GM06990 (cell line): ENCODE data around the gene DLL4.

ENCODE experiments used
- DNase-seq: peaks from one replicate; pipeline ENCODE4 v3.0.0-alpha.2; 2011; ENCODE audit not compliant: insufficient read length; ENCODE audit errors: extremely low read depth
- H3K27me3 ChIP-seq: replicated peaks from 2 replicates; pipeline ENCODE4 v1.6.0; 2011; ENCODE audit warnings: low read length; ENCODE audit not compliant: control insufficient read depth, insufficient read depth
- H3K36me3 ChIP-seq: 2 replicates; pipeline ENCODE4 v1.5.1; 2011; ENCODE audit warnings: low read length; ENCODE audit not compliant: control insufficient read depth, insufficient read depth
- H3K4me3 ChIP-seq: replicated peaks from 2 replicates; pipeline ENCODE4 v1.5.1; 2011; ENCODE audit warnings: low read depth, mild to moderate bottlenecking, control low read depth, low read length
- TF ChIP-seq, protein P1 (sequence below): IDR thresholded peaks from 2 replicates; pipeline ENCODE4 v1.5.1; 2011; ENCODE audit warnings: low read length, control low read depth, mild to moderate bottlenecking, inconsistent platforms; ENCODE audit not compliant: insufficient read depth, poor library complexity, severe bottlenecking

Gene DLL4

DNA sequence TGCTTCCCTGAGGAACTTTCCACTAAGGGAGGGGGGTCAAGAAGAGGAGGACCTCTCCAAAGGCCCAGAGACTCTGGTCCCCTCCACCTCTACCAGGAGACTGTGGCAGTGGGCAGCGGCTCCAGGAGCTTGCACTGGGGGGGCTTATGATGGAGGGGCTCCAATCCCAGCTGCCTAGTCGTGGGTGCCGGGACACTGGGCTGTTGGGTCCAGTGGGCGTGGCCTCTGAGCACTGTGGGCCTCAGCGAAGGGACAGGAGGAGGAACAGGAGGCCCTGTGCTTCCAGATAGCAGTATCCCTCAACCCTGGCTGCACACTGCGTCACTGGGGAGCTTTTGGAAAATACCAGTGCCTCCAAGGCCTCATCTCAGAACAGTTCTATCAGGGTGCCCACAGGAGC lies 13.5 kb upstream of the DLL4 start:
- TF ChIP-seq, protein P1, sequence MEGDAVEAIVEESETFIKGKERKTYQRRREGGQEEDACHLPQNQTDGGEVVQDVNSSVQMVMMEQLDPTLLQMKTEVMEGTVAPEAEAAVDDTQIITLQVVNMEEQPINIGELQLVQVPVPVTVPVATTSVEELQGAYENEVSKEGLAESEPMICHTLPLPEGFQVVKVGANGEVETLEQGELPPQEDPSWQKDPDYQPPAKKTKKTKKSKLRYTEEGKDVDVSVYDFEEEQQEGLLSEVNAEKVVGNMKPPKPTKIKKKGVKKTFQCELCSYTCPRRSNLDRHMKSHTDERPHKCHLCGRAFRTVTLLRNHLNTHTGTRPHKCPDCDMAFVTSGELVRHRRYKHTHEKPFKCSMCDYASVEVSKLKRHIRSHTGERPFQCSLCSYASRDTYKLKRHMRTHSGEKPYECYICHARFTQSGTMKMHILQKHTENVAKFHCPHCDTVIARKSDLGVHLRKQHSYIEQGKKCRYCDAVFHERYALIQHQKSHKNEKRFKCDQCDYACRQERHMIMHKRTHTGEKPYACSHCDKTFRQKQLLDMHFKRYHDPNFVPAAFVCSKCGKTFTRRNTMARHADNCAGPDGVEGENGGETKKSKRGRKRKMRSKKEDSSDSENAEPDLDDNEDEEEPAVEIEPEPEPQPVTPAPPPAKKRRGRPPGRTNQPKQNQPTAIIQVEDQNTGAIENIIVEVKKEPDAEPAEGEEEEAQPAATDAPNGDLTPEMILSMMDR = no peak
- DNase-seq = no peak
- no peaks in the 10 kb centered on the region for H3K27me3 ChIP-seq
- H3K36me3 ChIP-seq = no peaks in the 10 kb centered on the region
- H3K4me3 ChIP-seq = no peak overlapping the region

DNA sequence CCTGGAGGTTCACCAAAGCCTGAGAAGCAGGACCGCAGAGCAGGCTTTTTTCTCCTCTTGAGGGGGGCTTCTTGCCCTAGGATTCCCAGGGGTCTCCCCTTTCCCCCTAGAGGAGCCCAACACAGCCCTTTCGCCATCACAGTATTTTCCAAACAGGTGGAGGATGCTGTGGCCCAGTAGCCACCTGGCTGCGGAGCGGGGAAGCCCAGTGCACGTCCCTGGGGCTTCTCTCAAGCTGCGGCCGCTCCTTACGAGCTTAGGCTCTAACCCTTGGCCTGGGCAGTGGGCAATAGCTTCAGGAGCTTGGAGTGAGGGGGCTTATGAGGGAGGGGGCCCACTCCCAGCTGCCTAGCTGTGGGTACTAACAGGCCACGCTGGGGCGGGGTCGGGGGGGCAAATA lies 11.6 kb upstream of the DLL4 start:
- TF ChIP-seq, protein P1 = no peak
- no peak for DNase-seq
- H3K27me3 ChIP-seq = no peaks in the 10 kb centered on the region
- H3K4me3 ChIP-seq = no peak overlapping the region
- no peaks in the 10 kb centered on the region for H3K36me3 ChIP-seq

DNA sequence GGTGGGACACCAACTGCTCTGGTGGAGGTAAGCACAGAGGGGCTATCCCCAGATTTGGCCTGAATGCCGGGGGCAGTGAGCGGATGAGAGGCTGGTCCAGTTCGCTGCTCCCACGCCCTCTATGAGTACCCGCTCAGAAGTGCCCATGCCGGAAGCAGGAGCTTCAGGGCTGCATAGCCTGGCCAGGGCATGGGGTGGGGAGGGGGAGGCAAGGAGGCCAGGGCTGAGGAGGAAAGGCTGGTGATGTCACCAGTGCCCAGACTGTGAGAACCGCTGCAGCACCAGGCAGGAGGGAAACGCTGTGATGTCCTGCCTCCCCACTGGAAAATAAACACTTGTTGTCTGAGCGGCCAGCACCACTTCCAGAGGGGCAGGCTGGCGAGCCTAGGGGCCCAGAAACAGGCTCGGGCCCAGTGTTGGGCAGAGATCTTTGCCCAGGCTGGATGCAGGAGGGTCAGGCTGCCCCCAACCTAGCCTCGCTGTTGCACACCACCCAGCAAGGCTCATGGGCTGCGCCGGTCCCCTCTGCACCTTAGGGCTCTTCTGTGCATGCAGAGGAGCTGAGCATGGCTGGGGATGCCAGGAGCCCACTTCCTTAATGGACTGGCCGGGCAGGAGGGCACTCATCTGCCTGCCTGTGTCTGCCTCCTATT lies 10.9 kb upstream of the DLL4 start:
- H3K36me3 ChIP-seq = no peaks in the 10 kb centered on the region
- DNase-seq = no peak
- H3K27me3 ChIP-seq = no peaks in the 10 kb centered on the region; the same call in 1 of the 2 replicates
- no peak overlapping the region for H3K4me3 ChIP-seq
- TF ChIP-seq, protein P1 = no peak

DNA sequence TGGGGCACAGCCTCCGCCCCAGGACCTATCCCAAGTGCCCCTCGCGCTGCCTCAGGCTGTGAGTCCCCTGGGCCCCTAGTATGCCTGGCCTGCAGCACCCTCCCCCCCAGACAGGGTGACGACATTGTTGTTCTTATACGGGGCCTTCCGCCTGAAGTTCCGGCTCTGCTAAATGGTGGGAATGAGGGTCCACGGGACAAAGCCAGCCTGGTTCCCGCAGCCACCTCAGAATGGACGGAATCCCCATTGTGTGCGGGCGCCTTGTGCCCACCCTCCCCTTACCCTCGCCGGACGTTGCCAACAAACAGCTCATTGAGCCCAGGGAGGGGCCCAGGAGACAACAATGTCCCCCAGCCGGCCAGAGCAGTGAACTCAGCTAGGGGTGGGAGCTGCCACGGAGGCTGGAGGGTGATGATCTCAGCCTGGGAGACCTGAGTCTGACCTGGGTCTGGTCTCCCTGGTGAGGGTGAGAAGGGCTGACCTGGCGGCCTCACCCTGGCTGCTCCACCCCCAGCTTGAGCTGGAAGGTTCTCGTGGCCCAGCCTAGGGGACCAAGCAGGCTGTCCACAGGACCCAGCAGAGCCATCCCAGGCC lies 10.2 kb upstream of the DLL4 start:
- TF ChIP-seq, protein P1 = no peak
- H3K36me3 ChIP-seq = no peaks in the 10 kb centered on the region
- DNase-seq = no peak
- H3K4me3 ChIP-seq = no peak overlapping the region
- H3K27me3 ChIP-seq = no peaks in the 10 kb centered on the region; the same call in 1 of the 2 replicates

DNA sequence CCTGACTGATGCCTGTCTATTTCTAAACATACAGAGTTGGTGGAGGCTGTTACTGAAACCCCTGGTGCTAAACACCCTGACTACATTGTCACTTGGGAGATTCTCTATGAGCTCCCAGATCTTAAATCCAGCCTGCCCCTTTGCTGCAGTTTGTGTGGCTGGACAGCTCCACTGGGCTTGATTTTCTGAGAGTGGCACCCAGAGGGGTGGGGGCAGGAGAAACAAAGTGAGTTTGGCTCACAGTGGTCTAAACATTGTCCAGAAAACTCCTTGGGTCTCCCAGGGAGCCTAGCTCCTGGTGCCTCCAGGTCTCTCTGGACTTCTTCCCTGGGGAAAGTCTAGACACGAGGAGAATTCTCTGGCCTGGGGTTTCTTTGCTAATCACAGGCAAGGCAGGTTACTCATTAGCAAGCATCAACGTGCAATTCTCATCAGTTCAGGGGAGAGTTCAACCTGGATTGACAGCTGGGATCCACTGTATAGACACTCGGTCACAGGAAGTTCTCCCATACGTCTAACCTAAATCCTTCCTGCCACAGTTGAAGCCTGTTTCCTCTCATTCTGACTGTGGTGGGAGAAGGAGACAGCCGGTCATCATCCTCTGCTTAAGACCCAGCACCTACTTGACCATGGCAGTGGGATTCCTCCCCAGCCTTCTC lies 7.1 kb upstream of the DLL4 start:
- TF ChIP-seq, protein P1 = no peak
- no peak for DNase-seq
- peaks cover 4% of the 10 kb centered on the region; the same call in 1 of the 2 replicates for H3K27me3 ChIP-seq

More for the DNA sequence above, 7.1 kb upstream of the DLL4 start:
- Histone ChIP-seq H3K4me3 (no peak overlapping the region), H3K36me3 (no peaks in the 10 kb centered on the region)
